HepG2 (cell line): ENCODE measurements around the gene ELOVL2.

Source experiments
- EP300 ChIP-seq, 3 experiments: sonication (generic) in 1 of 3; formaldehyde crosslinking in 1 of 3; IDR thresholded peaks; 2 replicates each; pipeline versions ENCODE4 v1.5.1 to v1.6.1; 2011 to 2020; ENCODE audit warnings: low read depth in 2 of 3, low read length in 2 of 3, borderline replicate concordance in 1 of 3, improper control_type of control experiment in 1 of 3, mild to moderate bottlenecking in 1 of 3, missing genetic modification reagents in 1 of 3, moderate library complexity in 1 of 3
- MTF1 ChIP-seq: sonication (generic); formaldehyde crosslinking; IDR thresholded peaks from 2 replicates; pipeline ENCODE4 v1.5.0; 2020; ENCODE audit warnings: missing genetic modification reagents
- ZNF232 ChIP-seq: sonication (generic); formaldehyde crosslinking; IDR thresholded peaks from 2 replicates; pipeline ENCODE4 v1.4.0; 2020; ENCODE audit warnings: missing genetic modification reagents, borderline replicate concordance
- TF ChIP-seq, protein P1 (sequence below): sonication (generic); formaldehyde crosslinking; IDR thresholded peaks from 2 replicates; pipeline ENCODE4 v1.8.1; 2023; ENCODE audit warnings: mild to moderate bottlenecking, inconsistent platforms, moderate library complexity, missing genetic modification reagents, borderline replicate concordance

- TF ChIP-seq, protein P1, sequence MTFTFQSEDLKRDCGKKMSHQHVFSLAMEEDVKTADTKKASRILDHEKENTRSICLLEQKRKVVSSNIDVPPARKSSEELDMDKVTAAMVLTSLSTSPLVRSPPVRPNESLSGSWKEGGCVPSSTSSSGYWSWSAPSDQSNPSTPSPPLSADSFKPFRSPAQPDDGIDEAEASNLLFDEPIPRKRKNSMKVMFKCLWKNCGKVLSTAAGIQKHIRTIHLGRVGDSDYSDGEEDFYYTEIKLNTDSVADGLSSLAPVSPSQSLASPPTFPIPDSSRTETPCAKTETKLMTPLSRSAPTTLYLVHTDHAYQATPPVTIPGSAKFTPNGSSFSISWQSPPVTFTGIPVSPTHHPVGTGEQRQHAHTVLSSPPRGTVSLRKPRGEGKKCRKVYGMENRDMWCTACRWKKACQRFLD (CRISPR knock-in tag) = no peak
- TF ChIP-seq ZNF232 (CRISPR knock-in tag) (no peak), EP300 (IDR thresholded peaks at IDR 0.05; ENCODE audit: low read depth in 2 of 2, low read length in 2 of 2) (no peak), EP300 (CRISPR knock-in tag; IDR thresholded peaks at IDR 0.05; ENCODE audit: borderline replicate concordance) (no peak), MTF1 (CRISPR knock-in tag) (no peak)
These were observed 41.9 kb downstream of the ELOVL2 start for GRCh38 chr6:11002176-11002575.
